ENCODE results near the gene SARS1. TPM values are rescaled to one million over a fixed set of nuclear protein-coding genes. Genes with fewer than 3 reads are reported as not detected.

The SARS1 gene
- total and polyA plus RNA-seq, 2 of the 8 experiments (the other 6 are each of a cell fraction or from before 2014, with no cell fraction given) = 83.1 to 146 TPM

- Histone ChIP-seq H4K91ac (replicated peaks; ENCODE audit: insufficient read length, low read length) (peak overlapping the region; percentile 50), H2AK5ac (ENCODE audit: low read depth, low read length) (peak overlapping the region; percentile 66; the same call in 1 of the 2 replicates), H3K9me3 (ENCODE audit: insufficient read depth in 2 of 2, low read depth in 1 of 2, low read length in 1 of 2) (no peaks in the 10 kb centered on the region; a peak in 2 of 4 replicates), H3K14ac (ENCODE audit: insufficient read length) (no peak overlapping the region), H4K8ac (ENCODE audit: extremely low read depth, insufficient read depth, low read length) (peak overlapping the region; percentile 77; the same call in 1 of the 2 replicates), H2BK15ac (ENCODE audit: low read length) (peak overlapping the region; percentile 72; the same call in 1 of the 2 replicates), H3K36me3 (ENCODE audit: control insufficient read depth in 2 of 4, insufficient read depth in 4 of 4, low read length in 3 of 4) (peaks cover 0 to 11% (median 4%) of the 10 kb centered on the region in 4 experiments; a peak in 5 of 8 replicates), H3K27me3 (replicated peaks in 1 of 4; ENCODE audit: control insufficient read depth in 3 of 4, extremely low read depth in 1 of 4, insufficient read depth in 3 of 4, low read length in 3 of 4) (peaks cover 0 to 7% (median 6%) of the 10 kb centered on the region in 4 experiments; a peak in 5 of 7 replicates), H2BK120ac (replicated peaks; ENCODE audit: low read depth, low read length) (no peak overlapping the region), H3K23me2 (ENCODE audit: low read depth, low read length) (peaks cover under 1% of the 10 kb centered on the region; the same call in 1 of the 2 replicates), H4K5ac (ENCODE audit: insufficient read length, low read depth, low read length) (peak overlapping the region; percentile 50), H3K4me2 (ENCODE audit: insufficient read depth in 1 of 2, low read depth in 2 of 2, low read length in 2 of 2) (peak overlapping the region; percentile 44 to 47), H2BK12ac (ENCODE audit: low read depth, low read length) (0 out of 2 replicates have a peak overlapping the region, but pooled peaks have one; percentile 90), H3K4me1 (replicated peaks in 1 of 4; ENCODE audit: control insufficient read depth in 3 of 4, insufficient read depth in 4 of 4, low read length in 3 of 4) (peaks cover 5 to 40% (median 30%) of the 10 kb centered on the region in 4 experiments), H3K79me2 (ENCODE audit: control insufficient read depth in 1 of 2, insufficient read depth in 2 of 2, low read length in 2 of 2) (peaks cover 0 to 35% of the 10 kb centered on the region in 2 experiments; a peak in 1 of 4 replicates), H4K20me1 (replicated peaks in 1 of 2; ENCODE audit: control insufficient read depth in 1 of 2, insufficient read depth in 2 of 2, low read length in 2 of 2) (peaks cover 3 to 7% of the 10 kb centered on the region in 2 experiments), H2AFZ (ENCODE audit: low read length) (no peak overlapping the region), H3K27ac (ENCODE audit: low read depth, low read length) (peak overlapping the region; percentile 14; the same call in 1 of the 2 replicates), H3K9ac (replicated peaks in 1 of 4; ENCODE audit: extremely low read depth in 1 of 4, low read depth in 3 of 4, low read length in 3 of 4) (peak overlapping the region in 2 of 4 experiments; percentile 14 to 41; a peak in 3 of 7 replicates), H3K4me3 (ENCODE audit: extremely low read depth in 1 of 4, insufficient read depth in 2 of 4, low read depth in 3 of 4, low read length in 4 of 4) (peak overlapping the region in 3 of 4 experiments; percentile 19 to 29 (median 22); a peak in 2 of 8 replicates), H3K18ac (ENCODE audit: extremely low read depth, low read length) (peak overlapping the region; percentile 81), H2BK20ac (ENCODE audit: low read length) (peak overlapping the region; percentile 40), H3K56ac (replicated peaks; ENCODE audit: insufficient read length, low read depth, low read length) (no peak overlapping the region), H3K4ac (replicated peaks; ENCODE audit: insufficient read length, low read depth, low read length) (peak overlapping the region; percentile 73), H3K23ac (ENCODE audit: insufficient read length) (no peak overlapping the region), H3K79me1 (ENCODE audit: low read depth, low read length) (peaks cover 13% of the 10 kb centered on the region; the same call in 1 of the 2 replicates), H2BK5ac (ENCODE audit: low read depth, low read length) (peak overlapping the region; percentile 40; the same call in 1 of the 2 replicates)
- WGBS, 2 experiments (ENCODE audit: extremely low coverage in 1 of 2, insufficient coverage in 1 of 2, insufficient read length in 1 of 2, insufficient replicate concordance in 2 of 2, low coverage in 1 of 2, low lambda C conversion rate in 2 of 2, missing lambda C conversion rate in 1 of 2) = 49% methylated on average over 15 of the region's 15 CpGs; no CpG with 5 or more reads in 1 of the 2 experiments
- CTCF ChIA-PET (ENCODE audit: partially characterized antibody) = interaction anchor here (0.9 to 28.7 kb wide), 12 partner anchors 9 to 146 kb away, joined by 3 to 651 read pairs (median 4); partner anchors contain the start of genes SARS1 and SORT1
- DNase-seq (ENCODE audit: low read depth in 1 of 2, low spot score in 2 of 2) (no peak), FAIRE-seq (no peak)
- POLR2A ChIA-PET (ENCODE audit: partially characterized antibody) = interaction anchor here (0.6 to 12.2 kb wide), 5 partner anchors 8 to 145 kb away, joined by 3 to 252 read pairs (median 9); partner anchors contain the start of gene SARS1
- TF ChIP-seq CEBPB (IDR thresholded peaks at IDR 0.05; ENCODE audit: low read depth, low read length) = no peak
- no peak for TF ChIP-seq USF2 (IDR thresholded peaks at IDR 0.05; ENCODE audit: low read length)
- TF ChIP-seq MAX (IDR thresholded peaks at IDR 0.05) = peak; percentile 53
- TF ChIP-seq E2F6 (IDR thresholded peaks at IDR 0.05) = peak; percentile 75
- TF ChIP-seq MAFK (IDR thresholded peaks at IDR 0.05; ENCODE audit: low read depth, low read length) = no peak
- peak in 1 of 3 experiments; percentile 40; a peak in 1 of 4 replicates for TF ChIP-seq CTCF (IDR thresholded peaks at IDR 0.05; ENCODE audit: control extremely low read depth in 1 of 3, insufficient read depth in 1 of 3, low read depth in 1 of 3, low read length in 3 of 3)
Measured at GRCh38 chr1:109255097-109255651, 41.5 kb downstream of the SARS1 start.
